ENCODE measurements around the gene GRIK3. TPM values are rescaled to one million over a fixed set of nuclear protein-coding genes. Genes with fewer than 3 reads are reported as not detected.

Gene GRIK3
- total and polyA plus RNA-seq, 3 donors from 2014 or later, result 0.99 to 6.3 (median 3.1) TPM

GRCh38 chr1:36922593-36923426, 111.5 kb downstream of the GRIK3 start:
- Histone ChIP-seq H3K9me3 (no peaks in the 10 kb centered on the region), H3K4me3 (no peak overlapping the region), H3K27me3 (no peaks in the 10 kb centered on the region), H3K27ac (no peak overlapping the region), H3K4me1 (no peaks in the 10 kb centered on the region), H3K36me3 (ENCODE audit: low read depth, missing control alignments) (no peaks in the 10 kb centered on the region)
- no peak for DNase-seq
- 61 to 73% methylated on average over 11 of the region's 11 CpGs for WGBS, 2 donors
- intact Hi-C loops (cut with DNase I; ENCODE audit: low total_unique reads), result no loop called here
- TF ChIP-seq POLR2A (IDR thresholded peaks at IDR 0.05) (no peak), CTCF (IDR thresholded peaks at IDR 0.05) (no peak)

- no peak for DNase-seq
- TF ChIP-seq CTCF (IDR thresholded peaks at IDR 0.05) (no peak), POLR2A (IDR thresholded peaks at IDR 0.05) (no peak)
- Histone ChIP-seq H3K9me3 (no peaks in the 10 kb centered on the region), H3K4me1 (no peaks in the 10 kb centered on the region), H3K36me3 (ENCODE audit: low read depth, missing control alignments) (no peaks in the 10 kb centered on the region), H3K27ac (no peak overlapping the region), H3K4me3 (no peak overlapping the region), H3K27me3 (no peaks in the 10 kb centered on the region)
- 74 to 81% methylated on average over 4 to 5 of the region's 5 CpGs for WGBS, 2 donors
- intact Hi-C loops (cut with DNase I; ENCODE audit: low total_unique reads), result no loop called here
These were observed 112.2 kb downstream of the GRIK3 start for GRCh38 chr1:36922071-36922470.

GRCh38 chr1:36920801-36921405, 113.4 kb downstream of the GRIK3 start:
- TF ChIP-seq CTCF (IDR thresholded peaks at IDR 0.05) (no peak), POLR2A (IDR thresholded peaks at IDR 0.05) (no peak)
- Histone ChIP-seq H3K4me1 (no peaks in the 10 kb centered on the region), H3K9me3 (no peaks in the 10 kb centered on the region), H3K36me3 (ENCODE audit: low read depth, missing control alignments) (no peaks in the 10 kb centered on the region), H3K4me3 (no peak overlapping the region), H3K27me3 (no peaks in the 10 kb centered on the region), H3K27ac (no peak overlapping the region)
- intact Hi-C loops (cut with DNase I; ENCODE audit: low total_unique reads), result no loop called here
- WGBS, 2 donors, result 81 to 89% methylated on average over 6 of the region's 6 CpGs
- DNase-seq, result no peak

- H3K27me3 ChIP-seq, result no peaks in the 10 kb centered on the region
- H3K27ac ChIP-seq, result no peak overlapping the region
- H3K4me3 ChIP-seq, result no peak overlapping the region
- H3K4me1 ChIP-seq, result no peaks in the 10 kb centered on the region
- H3K36me3 ChIP-seq (ENCODE audit: low read depth, missing control alignments), result no peaks in the 10 kb centered on the region
- no peaks in the 10 kb centered on the region for H3K9me3 ChIP-seq
- intact Hi-C loops (cut with DNase I; ENCODE audit: low total_unique reads), result no loop called here
- WGBS, 2 donors, result 67 to 100% methylated on average over 2 to 3 of the region's 3 CpGs
- TF ChIP-seq CTCF (IDR thresholded peaks at IDR 0.05) (no peak), POLR2A (IDR thresholded peaks at IDR 0.05) (no peak)
- DNase-seq, result no peak
These were observed 113.9 kb downstream of the GRIK3 start for GRCh38 chr1:36920371-36920770.
